Gastroesophageal sphincter (tissue), 3 donors: ENCODE measurements around the gene CENPQ.

Experiments
- POLR2A ChIP-seq, 2 donors: fragments of 450-650 bp; IDR thresholded peaks; one replicate each; pipeline ENCODE4 v1.6.1; 2017; ENCODE audit warnings: antibody characterized with exemption in 2 of 2, mild to moderate bottlenecking in 2 of 2, moderate library complexity in 1 of 2
- POLR2AphosphoS5 ChIP-seq: sonication (generic); formaldehyde crosslinking; IDR thresholded peaks from one replicate; pipeline ENCODE4 v1.6.1; 2017; ENCODE audit warnings: antibody characterized with exemption
- TF ChIP-seq, protein P1 (sequence below), 4 experiments: fragments of 200-600 bp in 2 of 4; fragments of 450-650 bp in 2 of 4; sonication (generic) in 1 of 4; IDR thresholded peaks; one replicate each; pipeline ENCODE4 v1.5.1; 2017 to 2019; ENCODE audit warnings: antibody characterized with exemption in 4 of 4, mild to moderate bottlenecking in 2 of 4, moderate library complexity in 2 of 4

DNA sequence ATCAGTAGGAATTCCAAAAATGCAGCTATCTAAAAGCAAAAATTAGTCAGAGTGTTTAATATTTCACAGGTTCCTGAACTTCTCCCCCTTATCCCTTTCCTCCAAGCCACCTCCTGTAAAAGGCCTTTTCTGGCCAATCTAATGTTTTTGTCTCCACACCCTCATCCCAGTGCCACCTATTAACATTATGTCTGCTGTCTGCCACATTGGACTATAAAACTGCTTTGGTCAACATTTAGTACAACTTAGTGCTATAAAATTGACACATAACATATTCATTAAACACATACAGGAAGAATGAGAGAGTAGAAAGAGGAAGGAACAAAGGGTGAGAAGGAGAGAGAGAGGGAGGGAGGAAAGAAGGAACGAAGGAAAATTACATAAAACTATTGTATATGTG is 47.8 kb upstream of the CENPQ start:
- TF ChIP-seq, protein P1, sequence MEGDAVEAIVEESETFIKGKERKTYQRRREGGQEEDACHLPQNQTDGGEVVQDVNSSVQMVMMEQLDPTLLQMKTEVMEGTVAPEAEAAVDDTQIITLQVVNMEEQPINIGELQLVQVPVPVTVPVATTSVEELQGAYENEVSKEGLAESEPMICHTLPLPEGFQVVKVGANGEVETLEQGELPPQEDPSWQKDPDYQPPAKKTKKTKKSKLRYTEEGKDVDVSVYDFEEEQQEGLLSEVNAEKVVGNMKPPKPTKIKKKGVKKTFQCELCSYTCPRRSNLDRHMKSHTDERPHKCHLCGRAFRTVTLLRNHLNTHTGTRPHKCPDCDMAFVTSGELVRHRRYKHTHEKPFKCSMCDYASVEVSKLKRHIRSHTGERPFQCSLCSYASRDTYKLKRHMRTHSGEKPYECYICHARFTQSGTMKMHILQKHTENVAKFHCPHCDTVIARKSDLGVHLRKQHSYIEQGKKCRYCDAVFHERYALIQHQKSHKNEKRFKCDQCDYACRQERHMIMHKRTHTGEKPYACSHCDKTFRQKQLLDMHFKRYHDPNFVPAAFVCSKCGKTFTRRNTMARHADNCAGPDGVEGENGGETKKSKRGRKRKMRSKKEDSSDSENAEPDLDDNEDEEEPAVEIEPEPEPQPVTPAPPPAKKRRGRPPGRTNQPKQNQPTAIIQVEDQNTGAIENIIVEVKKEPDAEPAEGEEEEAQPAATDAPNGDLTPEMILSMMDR (IDR thresholded peaks at IDR 0.05) = no peak
- TF ChIP-seq POLR2A (IDR thresholded peaks at IDR 0.05) = no peak
- no peak for TF ChIP-seq POLR2AphosphoS5
